Sigmoid colon (tissue), 4 donors: ENCODE results near the gene PEX26.

Source experiments
- EP300 ChIP-seq, 4 donors: sonication (generic); formaldehyde crosslinking; IDR thresholded peaks; one replicate each; pipeline ENCODE4 v1.6.1; 2017; ENCODE audit warnings: antibody characterized with exemption in 4 of 4
- POLR2A ChIP-seq, 2 donors: fragments of 450-650 bp; IDR thresholded peaks; one replicate each; pipeline ENCODE4 v1.6.1; 2016; ENCODE audit warnings: antibody characterized with exemption in 2 of 2, mild to moderate bottlenecking in 2 of 2, moderate library complexity in 2 of 2
- TF ChIP-seq, protein P1 (sequence below), 4 experiments: fragments of 450-650 bp in 3 of 4; fragments of 200-600 bp in 1 of 4; IDR thresholded peaks; one replicate each; pipeline ENCODE4 v1.5.1; 2016 to 2019; ENCODE audit warnings: antibody characterized with exemption in 4 of 4, mild to moderate bottlenecking in 3 of 4, moderate library complexity in 2 of 4

GRCh38 chr22:18056807-18057474 lies 20.8 kb upstream of the PEX26 start:
- TF ChIP-seq POLR2A (IDR thresholded peaks at IDR 0.05) (no peak), EP300 (IDR thresholded peaks at IDR 0.05) (no peak)
- TF ChIP-seq, protein P1, sequence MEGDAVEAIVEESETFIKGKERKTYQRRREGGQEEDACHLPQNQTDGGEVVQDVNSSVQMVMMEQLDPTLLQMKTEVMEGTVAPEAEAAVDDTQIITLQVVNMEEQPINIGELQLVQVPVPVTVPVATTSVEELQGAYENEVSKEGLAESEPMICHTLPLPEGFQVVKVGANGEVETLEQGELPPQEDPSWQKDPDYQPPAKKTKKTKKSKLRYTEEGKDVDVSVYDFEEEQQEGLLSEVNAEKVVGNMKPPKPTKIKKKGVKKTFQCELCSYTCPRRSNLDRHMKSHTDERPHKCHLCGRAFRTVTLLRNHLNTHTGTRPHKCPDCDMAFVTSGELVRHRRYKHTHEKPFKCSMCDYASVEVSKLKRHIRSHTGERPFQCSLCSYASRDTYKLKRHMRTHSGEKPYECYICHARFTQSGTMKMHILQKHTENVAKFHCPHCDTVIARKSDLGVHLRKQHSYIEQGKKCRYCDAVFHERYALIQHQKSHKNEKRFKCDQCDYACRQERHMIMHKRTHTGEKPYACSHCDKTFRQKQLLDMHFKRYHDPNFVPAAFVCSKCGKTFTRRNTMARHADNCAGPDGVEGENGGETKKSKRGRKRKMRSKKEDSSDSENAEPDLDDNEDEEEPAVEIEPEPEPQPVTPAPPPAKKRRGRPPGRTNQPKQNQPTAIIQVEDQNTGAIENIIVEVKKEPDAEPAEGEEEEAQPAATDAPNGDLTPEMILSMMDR (IDR thresholded peaks at IDR 0.05) = no peak
